Stomach (tissue), 4 donors: ENCODE data around the gene AGBL4.

Source experiments
- CTCF ChIP-seq, 7 experiments: fragments of 450-650 bp in 4 of 7; fragments of 200-600 bp in 3 of 7; sonication (generic) in 3 of 7; IDR thresholded peaks; one replicate each; pipeline ENCODE4 v1.5.1; 2016 to 2019; ENCODE audit warnings: antibody characterized with exemption in 7 of 7, control low read depth in 2 of 7, mild to moderate bottlenecking in 1 of 7
- EP300 ChIP-seq: sonication (generic); formaldehyde crosslinking; IDR thresholded peaks from one replicate; pipeline ENCODE4 v1.6.1; 2017; ENCODE audit warnings: antibody characterized with exemption
- POLR2A ChIP-seq, 4 donors: fragments of 450-650 bp; IDR thresholded peaks; one replicate each; pipeline ENCODE4 v1.6.1; 2016; ENCODE audit warnings: antibody characterized with exemption in 4 of 4, control low read depth in 2 of 4, mild to moderate bottlenecking in 1 of 4, moderate library complexity in 1 of 4
- POLR2AphosphoS5 ChIP-seq, 3 donors: sonication (generic); formaldehyde crosslinking; IDR thresholded peaks; one replicate each; pipeline ENCODE4 v1.6.1; 2016; ENCODE audit warnings: antibody characterized with exemption in 3 of 3

- peak in 1 of 7 experiments; percentile 13 for TF ChIP-seq CTCF (IDR thresholded peaks at IDR 0.05)
- no peak for TF ChIP-seq POLR2AphosphoS5 (IDR thresholded peaks at IDR 0.05)
- no peak for TF ChIP-seq EP300
- no peak for TF ChIP-seq POLR2A (IDR thresholded peaks at IDR 0.05)
Measured at GRCh38 chr1:48680411-48681035, 1343.2 kb downstream of the AGBL4 start.
